Frontal cortex (tissue), 4 donors: ENCODE results near the gene ENTHD1. TPM values are rescaled to one million over a fixed set of nuclear protein-coding genes. Genes with fewer than 3 reads are reported as not detected.

Experiments used
- DNase-seq, 2 donors: peaks; one replicate each; pipeline ENCODE4 v3.0.0; 2012; ENCODE audit warnings: low spot score in 2 of 2
- FAIRE-seq: peaks from 2 replicates; lab custom pipeline; 2012; peaks lifted over from hg19 to GRCh38; lab: Jason Lieb, UNC
- total RNA-seq: library from RNA; depleted of rRNA; stranded (reverse); fragments of >200 nt; gene quantifications from one replicate; pipeline ENCODE4 v1.2.3, GENCODE V29; 2014
- donor health status: control.
- donor health status: control.
- donor health status: control.

ENTHD1 gene
- total RNA-seq, 1 donor from 2014 or later = under 0.01 TPM

GRCh38 chr22:39925909-39926679 lies 32.5 kb upstream of the ENTHD1 start:
- no peak for DNase-seq

GRCh38 chr22:39925273-39925672 lies 31.7 kb upstream of the ENTHD1 start:
- FAIRE-seq (no peak), DNase-seq (no peak)

More at GRCh38 chr22:39925909-39926679, 32.5 kb upstream of the ENTHD1 start:
- FAIRE-seq = no peak

GRCh38 chr22:39924286-39924685 lies 30.7 kb upstream of the ENTHD1 start:
- no peak for FAIRE-seq
- no peak for DNase-seq

- DNase-seq (no peak), FAIRE-seq (no peak)
Observed at GRCh38 chr22:39923696-39924095, 30.1 kb upstream of the ENTHD1 start.

- no peak for FAIRE-seq
- no peak for DNase-seq
Observed at GRCh38 chr22:39920134-39920743, 26.7 kb upstream of the ENTHD1 start.

DNA sequence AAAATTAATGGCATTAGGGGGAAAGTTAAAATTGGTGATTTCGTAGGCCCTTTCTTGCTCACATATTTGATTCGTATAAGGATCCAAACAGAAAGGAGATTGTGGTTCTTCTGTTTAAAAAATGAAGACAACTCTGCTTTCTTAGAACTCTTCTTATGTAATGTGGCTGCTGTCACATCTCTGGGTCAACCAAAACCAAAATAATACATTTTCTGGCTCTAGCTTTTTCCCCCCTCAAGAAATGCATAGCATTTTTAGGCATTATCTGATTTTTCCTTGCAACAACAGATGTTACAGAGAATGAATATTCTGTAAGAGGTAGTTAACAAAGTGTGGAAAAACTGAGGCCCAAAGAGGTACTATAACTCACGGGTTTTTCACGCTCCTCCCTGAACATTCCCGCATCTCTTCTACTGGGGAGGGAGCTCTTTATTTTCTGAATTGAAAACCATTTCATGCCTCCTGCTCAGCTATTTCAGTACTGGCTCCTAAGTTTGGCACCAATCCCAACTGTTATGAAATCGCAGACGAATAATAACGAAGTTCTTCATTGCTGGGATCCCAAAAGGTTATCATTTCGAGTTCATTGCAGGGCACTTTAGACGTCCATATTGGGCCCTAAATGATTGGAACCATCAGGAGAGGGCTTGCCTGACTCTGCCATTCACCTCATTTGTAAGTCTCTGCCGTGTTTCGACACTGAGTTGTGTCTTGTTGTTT lies 24.4 kb upstream of the ENTHD1 start:
- DNase-seq = no peak
- no peak for FAIRE-seq

- DNase-seq (no peak), FAIRE-seq (no peak)
Observed at GRCh38 chr22:39917197-39917643, 23.7 kb upstream of the ENTHD1 start.

GRCh38 chr22:39916496-39916895 lies 22.9 kb upstream of the ENTHD1 start:
- DNase-seq (no peak), FAIRE-seq (no peak)

GRCh38 chr22:39915295-39915726 lies 21.8 kb upstream of the ENTHD1 start:
- FAIRE-seq (no peak), DNase-seq (no peak)

- FAIRE-seq = no peak
- no peak for DNase-seq
Observed at GRCh38 chr22:39914584-39914983, 21.0 kb upstream of the ENTHD1 start.

- FAIRE-seq = no peak
- DNase-seq = no peak
Observed at GRCh38 chr22:39913886-39914285, 20.3 kb upstream of the ENTHD1 start.

DNA sequence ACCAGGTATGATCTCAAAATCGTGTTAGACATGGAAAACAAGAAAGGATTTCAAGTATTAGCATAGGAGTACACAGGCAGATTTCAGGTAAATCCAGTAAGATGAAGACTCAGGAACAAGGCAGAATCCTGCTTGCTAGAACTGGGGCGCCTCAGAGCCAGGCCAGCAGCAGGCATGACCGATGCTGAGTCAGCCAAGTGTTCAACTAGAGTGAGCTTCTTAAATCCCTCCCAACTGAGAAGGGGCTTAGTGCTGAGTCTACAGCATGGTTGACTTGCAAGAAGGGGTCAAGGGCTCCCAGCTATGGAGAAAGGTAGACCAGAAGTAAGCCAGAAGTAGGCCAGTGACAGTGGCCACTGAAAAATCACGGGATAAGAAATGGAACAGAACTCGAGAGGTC lies 19.8 kb upstream of the ENTHD1 start:
- no peak for DNase-seq
- no peak for FAIRE-seq

- FAIRE-seq = no peak
- no peak for DNase-seq
Observed at GRCh38 chr22:39910876-39911613, 17.5 kb upstream of the ENTHD1 start.

GRCh38 chr22:39908737-39909136 lies 15.2 kb upstream of the ENTHD1 start:
- no peak for DNase-seq
- FAIRE-seq = no peak

DNA sequence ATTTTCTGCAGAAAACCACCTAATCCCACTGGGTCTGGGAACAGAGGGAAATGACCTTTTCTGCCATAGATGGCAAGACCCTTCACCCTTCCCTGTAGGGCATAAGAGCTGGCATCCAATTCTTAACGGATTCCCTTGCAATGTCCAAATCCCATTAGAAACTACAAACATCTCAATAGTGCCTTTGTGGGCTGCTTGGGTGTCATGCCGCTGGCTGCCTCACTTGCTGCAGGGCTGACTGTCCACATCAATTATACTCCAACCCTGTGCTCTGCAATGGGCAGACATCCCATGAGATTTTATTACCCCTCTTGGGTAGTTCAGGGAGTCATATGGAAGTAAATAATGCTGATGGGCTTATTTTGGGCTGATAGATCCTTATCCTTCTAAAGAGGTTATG lies 14.6 kb upstream of the ENTHD1 start:
- FAIRE-seq (no peak), DNase-seq (no peak)

DNA sequence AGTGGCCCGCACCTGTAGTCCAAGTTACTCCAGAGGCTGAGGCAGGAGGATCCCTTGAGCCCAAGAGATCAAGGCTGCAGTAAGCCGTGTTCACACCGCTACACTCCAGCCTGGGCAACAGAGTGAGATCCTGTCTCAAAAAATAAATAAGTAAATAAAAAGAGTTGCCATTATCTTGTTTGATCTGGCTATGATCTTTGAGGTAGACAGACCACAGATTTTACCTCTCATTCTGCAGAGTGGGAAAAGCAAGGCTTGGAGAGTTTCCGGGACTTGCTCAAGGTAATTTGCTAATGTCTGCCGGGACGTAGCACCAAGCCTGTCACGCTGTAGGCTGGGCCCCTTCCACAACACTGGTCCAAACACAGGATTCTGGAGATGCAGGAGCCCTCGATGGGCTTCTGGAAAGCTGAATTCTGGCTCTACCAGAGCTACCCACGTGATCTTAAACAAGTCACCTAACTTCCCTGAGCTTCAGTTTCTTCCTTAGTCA lies 14.1 kb upstream of the ENTHD1 start:
- DNase-seq = no peak
- FAIRE-seq = no peak

- DNase-seq = no peak
- FAIRE-seq = no peak
Observed at GRCh38 chr22:39907047-39907446, 13.5 kb upstream of the ENTHD1 start.

DNA sequence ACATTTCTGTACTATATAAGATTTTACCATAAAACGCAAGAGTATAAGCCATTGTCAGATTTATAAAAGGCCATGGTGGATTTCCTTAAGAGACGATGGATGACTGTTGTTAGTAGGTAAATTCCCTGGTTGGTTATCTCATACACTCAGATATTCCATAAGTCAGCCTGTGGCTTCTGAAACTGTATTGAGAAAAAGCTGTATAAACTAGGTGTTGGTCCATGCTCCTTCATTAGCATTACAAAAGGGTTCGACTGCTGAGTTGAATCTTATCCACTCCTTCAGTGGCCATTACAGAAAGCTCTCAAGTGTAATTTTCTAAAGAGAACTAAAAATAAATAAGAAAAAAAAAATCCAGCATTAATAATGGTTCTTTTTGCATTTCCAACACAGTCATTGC lies 12.6 kb upstream of the ENTHD1 start:
- DNase-seq (no peak), FAIRE-seq (no peak)

DNA sequence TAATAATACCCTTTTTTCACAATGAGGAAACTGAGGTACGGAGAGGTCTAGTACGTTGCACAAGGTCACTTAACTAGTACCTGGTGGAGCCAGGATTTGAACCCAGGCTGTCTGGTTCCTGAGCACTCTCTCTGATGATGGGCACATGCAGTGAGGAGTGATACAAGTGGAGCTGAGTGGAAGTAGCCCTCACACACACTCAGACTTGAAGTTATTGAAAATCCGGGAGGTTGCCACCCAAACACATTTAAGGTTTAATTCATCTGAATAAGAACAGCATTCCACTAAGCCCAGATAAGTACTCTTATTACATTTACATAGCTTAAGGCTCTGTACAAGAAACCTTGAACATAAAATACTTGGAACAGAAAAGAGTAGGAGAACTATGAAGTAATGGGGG lies 12.1 kb upstream of the ENTHD1 start:
- DNase-seq (no peak), FAIRE-seq (no peak)

GRCh38 chr22:39904862-39905261 lies 11.3 kb upstream of the ENTHD1 start:
- no peak for FAIRE-seq

More at GRCh38 chr22:39904862-39905261, 11.3 kb upstream of the ENTHD1 start:
- no peak for DNase-seq
